MM.1S (cell line): ENCODE results near the gene PTH2R.

Source experiments
- EZH2 ChIP-seq: fragments of 300-600 bp; sonication (generic); optimal IDR thresholded peaks from 2 replicates; pipeline ENCODE3; 2017; ENCODE audit warnings: low read depth, mild to moderate bottlenecking, antibody characterized with exemption, low read length, mixed read lengths
- EZH2phosphoT487 ChIP-seq: fragments of 300-600 bp; sonication (generic); IDR thresholded peaks from 2 replicates; pipeline ENCODE4 v1.6.1; 2018; ENCODE audit warnings: antibody characterized with exemption, low read length
- TF ChIP-seq, protein P1 (sequence below): fragments of 300-600 bp; sonication (generic); IDR thresholded peaks from 2 replicates; pipeline ENCODE4 v1.5.1; 2016; ENCODE audit warnings: antibody characterized with exemption, low read length, mixed read lengths

- TF ChIP-seq, protein P1, sequence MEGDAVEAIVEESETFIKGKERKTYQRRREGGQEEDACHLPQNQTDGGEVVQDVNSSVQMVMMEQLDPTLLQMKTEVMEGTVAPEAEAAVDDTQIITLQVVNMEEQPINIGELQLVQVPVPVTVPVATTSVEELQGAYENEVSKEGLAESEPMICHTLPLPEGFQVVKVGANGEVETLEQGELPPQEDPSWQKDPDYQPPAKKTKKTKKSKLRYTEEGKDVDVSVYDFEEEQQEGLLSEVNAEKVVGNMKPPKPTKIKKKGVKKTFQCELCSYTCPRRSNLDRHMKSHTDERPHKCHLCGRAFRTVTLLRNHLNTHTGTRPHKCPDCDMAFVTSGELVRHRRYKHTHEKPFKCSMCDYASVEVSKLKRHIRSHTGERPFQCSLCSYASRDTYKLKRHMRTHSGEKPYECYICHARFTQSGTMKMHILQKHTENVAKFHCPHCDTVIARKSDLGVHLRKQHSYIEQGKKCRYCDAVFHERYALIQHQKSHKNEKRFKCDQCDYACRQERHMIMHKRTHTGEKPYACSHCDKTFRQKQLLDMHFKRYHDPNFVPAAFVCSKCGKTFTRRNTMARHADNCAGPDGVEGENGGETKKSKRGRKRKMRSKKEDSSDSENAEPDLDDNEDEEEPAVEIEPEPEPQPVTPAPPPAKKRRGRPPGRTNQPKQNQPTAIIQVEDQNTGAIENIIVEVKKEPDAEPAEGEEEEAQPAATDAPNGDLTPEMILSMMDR, result no peak
- TF ChIP-seq EZH2, result no peak
- TF ChIP-seq EZH2phosphoT487, result no peak
Observed at GRCh38 chr2:208485390-208485789, 78.8 kb downstream of the PTH2R start.
